Activated CD8-positive, alpha-beta T cell treated with anti-CD3 and anti-CD28 coated beads for 36 hours (primary cell): Measurements from ENCODE around the gene PID1. TPM values are rescaled to one million over a fixed set of nuclear protein-coding genes. Genes with fewer than 3 reads are reported as not detected.

ENCODE experiments used
- ATAC-seq: fragments of 200-7000 bp; cut with Tn5 transposase; one replicate; pipeline ENCODE4 v1.10.0; 2021; ENCODE audit warnings: mild to moderate bottlenecking, moderate library complexity
- CTCF ChIA-PET: fragments of 350-600 bp; sonication (Branson Sonifier 250); formaldehyde crosslinking; loops from one replicate; lab custom pipeline; 2021; ENCODE audit warnings: antibody characterized with exemption; lab: Charles Lee
- POLR2A ChIA-PET: fragments of 350-600 bp; sonication (Branson Sonifier 250); formaldehyde crosslinking; loops from one replicate; lab custom pipeline; 2021; ENCODE audit warnings: antibody characterized with exemption; lab: Charles Lee
- DNase-seq: peaks from one replicate; pipeline ENCODE4 v3.0.0-alpha.2; 2020
- H3K27ac Mint-ChIP-seq: one replicate; pipeline ENCODE4 v1.8.0; 2021; ENCODE audit warnings: mild to moderate bottlenecking, mixed read lengths
- H3K27me3 Mint-ChIP-seq: one replicate; pipeline ENCODE4 v1.8.0; 2021; ENCODE audit warnings: mixed read lengths
- H3K36me3 Mint-ChIP-seq: one replicate; pipeline ENCODE4 v1.8.0; 2021; ENCODE audit warnings: low read depth, mixed read lengths
- H3K4me1 Mint-ChIP-seq: one replicate; pipeline ENCODE4 v1.8.0; 2021; ENCODE audit warnings: low read depth, mixed read lengths
- H3K4me3 Mint-ChIP-seq: one replicate; pipeline ENCODE4 v1.8.0; 2021; ENCODE audit warnings: mild to moderate bottlenecking, moderate library complexity, mixed read lengths
- H3K9me3 Mint-ChIP-seq: one replicate; pipeline ENCODE4 v1.8.0; 2021; ENCODE audit warnings: mixed read lengths
- CTCF ChIP-seq: fragments of 200-600 bp; IDR thresholded peaks from one replicate; pipeline ENCODE4 v1.8.0; 2022; ENCODE audit warnings: antibody characterized with exemption, mild to moderate bottlenecking
- intact Hi-C: fragments of 100-400 bp; cut with micrococcal nuclease; formaldehyde crosslinking; loops from one replicate; pipeline ENCODE4 v1.10.0; 2022
- total RNA-seq, 2 experiments: library from RNA; stranded (reverse); gene quantifications; one replicate each; pipeline ENCODE4 v1.2.3, GENCODE V29; 2021

Gene PID1
- total RNA-seq, 2 experiments from 2014 or later: not detected

DNA sequence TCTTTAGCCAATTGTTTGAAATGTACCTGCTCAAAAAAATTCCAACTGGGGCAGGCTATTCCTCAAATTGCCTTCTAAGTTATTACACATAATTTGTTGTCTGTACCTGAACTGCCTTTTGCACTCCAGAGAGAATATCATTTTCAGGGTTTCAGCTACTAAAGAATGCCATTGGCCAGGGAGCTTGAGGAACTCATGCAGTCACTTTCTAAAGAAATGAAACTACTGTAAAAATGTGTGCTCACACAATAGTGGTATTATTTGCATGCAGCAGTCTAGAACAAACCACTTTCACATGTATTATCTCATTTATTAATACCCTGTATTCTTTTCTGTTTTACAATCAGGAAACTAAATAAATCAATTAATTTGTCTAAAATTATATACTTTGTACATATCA, 152.2 kb downstream of the PID1 start:
- POLR2A ChIA-PET: no interaction called here
- H3K9me3 Mint-ChIP-seq: no peaks in the 10 kb centered on the region
- intact Hi-C loops: no loop called here
- H3K27ac Mint-ChIP-seq: no peak overlapping the region
- no peak for ATAC-seq
- H3K4me1 Mint-ChIP-seq: no peaks in the 10 kb centered on the region
- TF ChIP-seq CTCF: no peak
- CTCF ChIA-PET: no interaction called here
- H3K4me3 Mint-ChIP-seq: no peak overlapping the region
- no peak for DNase-seq
- no peaks in the 10 kb centered on the region for H3K27me3 Mint-ChIP-seq
- no peaks in the 10 kb centered on the region for H3K36me3 Mint-ChIP-seq

DNA sequence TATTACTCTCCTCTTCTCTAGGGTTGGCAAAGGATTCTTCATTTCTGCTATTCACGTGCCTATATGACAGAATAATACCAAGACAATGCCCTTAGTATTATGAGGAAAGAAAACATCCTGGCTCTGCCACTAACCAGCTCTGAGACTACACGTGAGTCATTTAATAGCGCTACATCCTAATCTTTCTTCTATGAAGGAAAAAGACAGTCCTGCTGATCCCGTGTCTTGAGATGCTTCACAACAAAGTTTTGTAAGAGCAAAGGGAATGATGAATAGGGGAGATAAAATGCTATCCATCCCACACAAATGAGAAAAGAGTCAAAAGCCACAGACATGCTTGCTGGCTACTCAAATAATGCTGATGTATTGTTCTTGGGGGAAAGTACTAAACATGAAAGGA, 152.8 kb downstream of the PID1 start:
- intact Hi-C loops: no loop called here
- no peaks in the 10 kb centered on the region for H3K9me3 Mint-ChIP-seq
- no peaks in the 10 kb centered on the region for H3K27me3 Mint-ChIP-seq
- no peaks in the 10 kb centered on the region for H3K36me3 Mint-ChIP-seq
- no peak overlapping the region for H3K4me3 Mint-ChIP-seq
- DNase-seq (no peak), ATAC-seq (no peak)
- ChIA-PET CTCF (no interaction called here), POLR2A (no interaction called here)
- no peaks in the 10 kb centered on the region for H3K4me1 Mint-ChIP-seq
- H3K27ac Mint-ChIP-seq: no peak overlapping the region
- no peak for TF ChIP-seq CTCF

DNA sequence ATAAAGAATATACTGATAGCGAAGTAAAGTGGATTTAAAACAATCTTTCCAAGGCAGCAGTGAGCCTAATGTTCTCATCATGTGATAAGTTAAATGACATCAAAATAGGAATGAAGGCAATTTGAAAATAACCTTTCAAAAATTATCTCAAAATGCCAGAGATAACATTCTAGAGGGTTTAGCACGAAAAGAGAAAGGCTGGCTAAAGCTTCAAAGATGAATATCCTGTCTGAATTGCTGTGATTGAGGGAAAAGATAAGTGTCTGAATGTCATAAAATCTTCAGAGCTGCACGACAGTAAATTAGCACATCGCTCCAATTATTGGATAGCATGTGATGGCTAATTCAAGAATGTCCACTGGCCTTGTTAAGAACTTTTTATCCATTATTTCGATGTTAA, 159.3 kb downstream of the PID1 start:
- CTCF ChIA-PET: no interaction called here
- POLR2A ChIA-PET: no interaction called here
- Mint-ChIP-seq H3K36me3 (no peaks in the 10 kb centered on the region), H3K4me3 (no peak overlapping the region), H3K9me3 (peaks cover 2% of the 10 kb centered on the region), H3K27ac (no peak overlapping the region), H3K27me3 (no peaks in the 10 kb centered on the region), H3K4me1 (no peaks in the 10 kb centered on the region)
- no peak for TF ChIP-seq CTCF
- DNase-seq: no peak
- intact Hi-C loops: no loop called here
- no peak for ATAC-seq

DNA sequence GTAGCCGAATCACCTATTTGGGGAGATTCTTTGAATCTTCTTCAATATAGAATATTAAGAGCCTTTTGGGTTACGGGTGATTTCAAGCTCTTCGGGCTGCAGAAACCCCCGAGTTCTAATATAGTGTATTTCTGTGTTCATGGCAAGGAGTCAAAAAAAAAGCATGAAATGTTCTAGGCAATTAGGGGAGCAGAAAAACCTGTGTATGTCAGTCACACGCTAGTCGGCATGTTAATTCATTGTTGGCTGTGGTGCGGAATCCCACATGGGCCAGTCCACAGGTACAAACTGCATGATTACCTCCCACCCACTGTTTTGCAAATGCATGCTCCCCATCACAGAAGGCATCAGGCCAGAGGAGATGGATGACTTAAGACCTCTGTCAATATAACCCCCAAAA, 161.9 kb downstream of the PID1 start:
- POLR2A ChIA-PET: no interaction called here
- TF ChIP-seq CTCF: no peak

GRCh38 chr2:229107601-229108000, 163.5 kb downstream of the PID1 start:
- H3K27ac Mint-ChIP-seq: no peak overlapping the region
- TF ChIP-seq CTCF: no peak
- no peaks in the 10 kb centered on the region for H3K36me3 Mint-ChIP-seq
- no peaks in the 10 kb centered on the region for H3K27me3 Mint-ChIP-seq
- ChIA-PET CTCF (no interaction called here), POLR2A (no interaction called here)
- no peaks in the 10 kb centered on the region for H3K4me1 Mint-ChIP-seq
- intact Hi-C loops: no loop called here
- H3K4me3 Mint-ChIP-seq: no peak overlapping the region
- ATAC-seq (no peak), DNase-seq (no peak)
- peaks cover 2% of the 10 kb centered on the region for H3K9me3 Mint-ChIP-seq

More for the DNA sequence above, 161.9 kb downstream of the PID1 start:
- CTCF ChIA-PET: no interaction called here
- Mint-ChIP-seq H3K4me1 (no peaks in the 10 kb centered on the region), H3K9me3 (peaks cover 2% of the 10 kb centered on the region), H3K36me3 (no peaks in the 10 kb centered on the region), H3K4me3 (no peak overlapping the region), H3K27ac (no peak overlapping the region), H3K27me3 (no peaks in the 10 kb centered on the region)
- ATAC-seq: no peak
- DNase-seq: no peak
- intact Hi-C loops: no loop called here
